HCT116 (cell line): ENCODE results near the gene GEMIN7.
"Not testable (repeated sequence)": the region's sequence is repeated elsewhere in the genome, so short reads cannot be mapped to it uniquely, and the experiment has no call there.

Experiments used
- CBX3 ChIP-seq: IDR thresholded peaks from 2 replicates; pipeline ENCODE4 v1.6.1; 2012; ENCODE audit warnings: low read depth
- CEBPB ChIP-seq: IDR thresholded peaks from 2 replicates; pipeline ENCODE4 v1.6.1; 2012; ENCODE audit warnings: low read depth
- EZH2 ChIP-seq: fragments of 200-600 bp; sonication (generic); IDR thresholded peaks from 2 replicates; pipeline ENCODE4 v1.6.1; 2017; ENCODE audit warnings: antibody characterized with exemption, mixed run types
- EZH2phosphoT487 ChIP-seq: fragments of 200-600 bp; IDR thresholded peaks from 2 replicates; pipeline ENCODE4 v1.6.1; 2018; ENCODE audit warnings: antibody characterized with exemption, borderline replicate concordance
- POLR2A ChIP-seq: IDR thresholded peaks from 2 replicates; pipeline ENCODE4 v1.7.0; 2011; ENCODE audit warnings: borderline replicate concordance; ENCODE audit not compliant: insufficient read depth, insufficient read length; ENCODE audit errors: extremely low read depth
- POLR2AphosphoS5 ChIP-seq: IDR thresholded peaks from 2 replicates; pipeline ENCODE4 v1.6.1; 2011; ENCODE audit warnings: mild to moderate bottlenecking, low read depth, low read length, moderate library complexity
- SIN3A ChIP-seq: IDR thresholded peaks from 2 replicates; pipeline ENCODE4 v1.6.1; 2012; ENCODE audit warnings: low read depth
- SP1 ChIP-seq: IDR thresholded peaks from 2 replicates; pipeline ENCODE4 v1.6.1; 2012; ENCODE audit warnings: low read depth
- YY1 ChIP-seq: IDR thresholded peaks from 2 replicates; pipeline ENCODE4 v1.6.1; 2011; ENCODE audit warnings: low read length, low read depth, moderate library complexity, mild to moderate bottlenecking; ENCODE audit not compliant: insufficient replicate concordance; ENCODE audit errors: extremely low read depth
- TF ChIP-seq, protein P1 (sequence below), 3 experiments: fragments of 200-600 bp in 1 of 3; sonication (generic) in 1 of 3; IDR thresholded peaks in 2 of 3; conservative IDR thresholded peaks in 1 of 3; 2 replicates each; pipeline ENCODE4 v1.5.1; 2012 to 2017; ENCODE audit warnings: low read depth in 2 of 3, low read length in 2 of 3, antibody characterized with exemption in 1 of 3, borderline replicate concordance in 1 of 3, control low read depth in 1 of 3, mild to moderate bottlenecking in 1 of 3, mixed read lengths in 1 of 3, mixed run types in 1 of 3, moderate library complexity in 1 of 3; ENCODE audit not compliant: insufficient read depth in 1 of 3
- TF ChIP-seq, protein P2 (sequence below): IDR thresholded peaks from 2 replicates; pipeline ENCODE4 v1.6.1; 2012; ENCODE audit warnings: low read depth
- TF ChIP-seq, protein P3 (sequence below): IDR thresholded peaks from 2 replicates; pipeline ENCODE4 v1.6.1; 2011; ENCODE audit warnings: mild to moderate bottlenecking, low read length, moderate library complexity; ENCODE audit not compliant: insufficient replicate concordance; ENCODE audit errors: extremely low read depth
- TF ChIP-seq, protein P4 (sequence below): IDR thresholded peaks from 2 replicates; pipeline ENCODE4 v1.6.1; 2012

DNA sequence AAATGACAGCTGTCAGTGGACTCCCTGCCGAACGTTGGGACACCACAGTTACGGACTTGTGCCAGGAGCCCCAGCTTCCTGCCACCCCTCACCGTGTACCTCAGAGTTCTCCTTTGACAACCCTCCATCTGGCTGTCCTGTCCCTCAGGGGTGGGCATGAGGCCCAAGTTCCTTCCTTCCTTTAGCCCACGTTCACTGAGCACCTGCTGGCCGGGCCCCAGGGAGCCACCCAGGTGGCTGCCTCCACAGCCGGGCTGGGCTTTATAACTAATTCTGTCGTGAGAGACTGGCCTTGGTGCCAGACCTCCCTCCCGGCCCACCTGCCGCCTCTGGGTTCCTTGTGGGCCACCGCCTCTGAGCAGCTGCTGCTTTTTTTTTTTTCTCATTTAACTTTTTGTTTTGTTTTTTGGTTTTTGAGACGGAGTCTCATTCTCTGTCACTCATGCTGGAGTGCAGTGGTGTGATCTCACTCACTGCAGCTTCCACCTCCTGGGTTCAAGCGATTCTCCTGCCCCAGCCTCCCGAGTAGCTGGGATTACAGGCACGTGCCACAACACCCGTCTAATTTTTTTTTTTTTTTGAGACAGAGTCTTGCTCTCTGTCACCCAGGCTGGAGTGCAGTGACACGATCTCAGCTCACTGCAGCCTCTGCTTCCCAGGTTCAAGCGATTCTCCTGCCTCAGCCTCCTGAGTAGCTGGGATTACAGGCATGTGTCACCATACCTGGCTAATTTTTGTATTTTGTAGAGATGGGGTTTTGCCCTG is 39.7 kb downstream of the GEMIN7 start:
- TF ChIP-seq, protein P1, sequence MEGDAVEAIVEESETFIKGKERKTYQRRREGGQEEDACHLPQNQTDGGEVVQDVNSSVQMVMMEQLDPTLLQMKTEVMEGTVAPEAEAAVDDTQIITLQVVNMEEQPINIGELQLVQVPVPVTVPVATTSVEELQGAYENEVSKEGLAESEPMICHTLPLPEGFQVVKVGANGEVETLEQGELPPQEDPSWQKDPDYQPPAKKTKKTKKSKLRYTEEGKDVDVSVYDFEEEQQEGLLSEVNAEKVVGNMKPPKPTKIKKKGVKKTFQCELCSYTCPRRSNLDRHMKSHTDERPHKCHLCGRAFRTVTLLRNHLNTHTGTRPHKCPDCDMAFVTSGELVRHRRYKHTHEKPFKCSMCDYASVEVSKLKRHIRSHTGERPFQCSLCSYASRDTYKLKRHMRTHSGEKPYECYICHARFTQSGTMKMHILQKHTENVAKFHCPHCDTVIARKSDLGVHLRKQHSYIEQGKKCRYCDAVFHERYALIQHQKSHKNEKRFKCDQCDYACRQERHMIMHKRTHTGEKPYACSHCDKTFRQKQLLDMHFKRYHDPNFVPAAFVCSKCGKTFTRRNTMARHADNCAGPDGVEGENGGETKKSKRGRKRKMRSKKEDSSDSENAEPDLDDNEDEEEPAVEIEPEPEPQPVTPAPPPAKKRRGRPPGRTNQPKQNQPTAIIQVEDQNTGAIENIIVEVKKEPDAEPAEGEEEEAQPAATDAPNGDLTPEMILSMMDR (IDR thresholded peaks at IDR 0.05 in 2 of 3, conservative IDR thresholded peaks at IDR 0.05 in 1 of 3; ENCODE audit: borderline replicate concordance in 1 of 3, insufficient read depth in 1 of 3, low read depth in 2 of 3, low read length in 2 of 3), result not testable (repeated sequence)
- TF ChIP-seq, protein P2, sequence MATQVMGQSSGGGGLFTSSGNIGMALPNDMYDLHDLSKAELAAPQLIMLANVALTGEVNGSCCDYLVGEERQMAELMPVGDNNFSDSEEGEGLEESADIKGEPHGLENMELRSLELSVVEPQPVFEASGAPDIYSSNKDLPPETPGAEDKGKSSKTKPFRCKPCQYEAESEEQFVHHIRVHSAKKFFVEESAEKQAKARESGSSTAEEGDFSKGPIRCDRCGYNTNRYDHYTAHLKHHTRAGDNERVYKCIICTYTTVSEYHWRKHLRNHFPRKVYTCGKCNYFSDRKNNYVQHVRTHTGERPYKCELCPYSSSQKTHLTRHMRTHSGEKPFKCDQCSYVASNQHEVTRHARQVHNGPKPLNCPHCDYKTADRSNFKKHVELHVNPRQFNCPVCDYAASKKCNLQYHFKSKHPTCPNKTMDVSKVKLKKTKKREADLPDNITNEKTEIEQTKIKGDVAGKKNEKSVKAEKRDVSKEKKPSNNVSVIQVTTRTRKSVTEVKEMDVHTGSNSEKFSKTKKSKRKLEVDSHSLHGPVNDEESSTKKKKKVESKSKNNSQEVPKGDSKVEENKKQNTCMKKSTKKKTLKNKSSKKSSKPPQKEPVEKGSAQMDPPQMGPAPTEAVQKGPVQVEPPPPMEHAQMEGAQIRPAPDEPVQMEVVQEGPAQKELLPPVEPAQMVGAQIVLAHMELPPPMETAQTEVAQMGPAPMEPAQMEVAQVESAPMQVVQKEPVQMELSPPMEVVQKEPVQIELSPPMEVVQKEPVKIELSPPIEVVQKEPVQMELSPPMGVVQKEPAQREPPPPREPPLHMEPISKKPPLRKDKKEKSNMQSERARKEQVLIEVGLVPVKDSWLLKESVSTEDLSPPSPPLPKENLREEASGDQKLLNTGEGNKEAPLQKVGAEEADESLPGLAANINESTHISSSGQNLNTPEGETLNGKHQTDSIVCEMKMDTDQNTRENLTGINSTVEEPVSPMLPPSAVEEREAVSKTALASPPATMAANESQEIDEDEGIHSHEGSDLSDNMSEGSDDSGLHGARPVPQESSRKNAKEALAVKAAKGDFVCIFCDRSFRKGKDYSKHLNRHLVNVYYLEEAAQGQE, result not testable (repeated sequence)
- not testable (repeated sequence) for TF ChIP-seq YY1, POLR2AphosphoS5, EZH2, SP1, CBX3, EZH2phosphoT487, SIN3A, POLR2A, CEBPB
- TF ChIP-seq, protein P3, sequence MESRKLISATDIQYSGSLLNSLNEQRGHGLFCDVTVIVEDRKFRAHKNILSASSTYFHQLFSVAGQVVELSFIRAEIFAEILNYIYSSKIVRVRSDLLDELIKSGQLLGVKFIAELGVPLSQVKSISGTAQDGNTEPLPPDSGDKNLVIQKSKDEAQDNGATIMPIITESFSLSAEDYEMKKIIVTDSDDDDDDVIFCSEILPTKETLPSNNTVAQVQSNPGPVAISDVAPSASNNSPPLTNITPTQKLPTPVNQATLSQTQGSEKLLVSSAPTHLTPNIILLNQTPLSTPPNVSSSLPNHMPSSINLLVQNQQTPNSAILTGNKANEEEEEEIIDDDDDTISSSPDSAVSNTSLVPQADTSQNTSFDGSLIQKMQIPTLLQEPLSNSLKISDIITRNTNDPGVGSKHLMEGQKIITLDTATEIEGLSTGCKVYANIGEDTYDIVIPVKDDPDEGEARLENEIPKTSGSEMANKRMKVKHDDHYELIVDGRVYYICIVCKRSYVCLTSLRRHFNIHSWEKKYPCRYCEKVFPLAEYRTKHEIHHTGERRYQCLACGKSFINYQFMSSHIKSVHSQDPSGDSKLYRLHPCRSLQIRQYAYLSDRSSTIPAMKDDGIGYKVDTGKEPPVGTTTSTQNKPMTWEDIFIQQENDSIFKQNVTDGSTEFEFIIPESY, result not testable (repeated sequence)
- TF ChIP-seq, protein P4, sequence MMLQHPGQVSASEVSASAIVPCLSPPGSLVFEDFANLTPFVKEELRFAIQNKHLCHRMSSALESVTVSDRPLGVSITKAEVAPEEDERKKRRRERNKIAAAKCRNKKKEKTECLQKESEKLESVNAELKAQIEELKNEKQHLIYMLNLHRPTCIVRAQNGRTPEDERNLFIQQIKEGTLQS, result not testable (repeated sequence)
